ENCODE measurements around the gene NKAIN1.
A peak's percentile ranks its signal among the peaks of the same experiment; 100 is the strongest.

The NKAIN1 gene

DNA sequence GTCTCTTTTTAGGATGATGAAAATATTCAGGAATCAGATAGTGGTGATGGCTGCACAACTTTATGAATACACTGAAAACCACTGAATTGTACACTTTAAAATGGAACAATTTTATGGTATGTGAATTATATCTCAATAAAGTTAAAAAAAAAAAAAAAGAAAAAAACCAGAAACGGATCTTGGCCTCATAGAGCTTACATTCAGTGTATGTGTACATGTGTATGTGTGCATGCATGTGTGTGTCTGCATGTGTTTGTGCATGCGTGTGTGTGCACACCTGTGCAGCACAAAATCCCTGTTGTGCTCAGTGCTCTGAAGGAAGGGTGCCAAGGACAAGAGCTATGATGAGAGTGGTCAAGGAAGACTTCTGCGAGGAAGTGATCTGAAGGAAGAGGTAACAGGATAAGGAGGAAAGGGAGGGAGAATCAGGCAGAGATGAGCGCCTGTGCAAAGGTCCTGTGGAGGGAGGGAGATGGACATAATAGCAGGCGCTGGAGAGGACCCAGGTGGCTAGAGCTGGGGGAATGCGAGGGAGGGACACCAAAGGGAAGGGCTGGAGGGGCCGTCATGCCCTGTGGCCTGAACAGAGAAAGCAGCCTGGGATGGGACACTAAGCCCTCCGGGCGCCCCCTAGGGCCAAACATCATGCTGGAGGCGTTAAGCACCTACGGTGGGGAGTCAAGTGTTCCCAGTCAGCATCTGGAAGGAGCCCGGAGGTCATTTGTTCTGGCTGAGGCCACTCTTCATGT, 25.2 kb downstream of the NKAIN1 start:
- Histone ChIP-seq H3K9me2 (ENCODE audit: low read depth, low read length) (no peaks in the 10 kb centered on the region), H3K4me1 (ENCODE audit: insufficient read depth, low read length, severe bottlenecking) (no peaks in the 10 kb centered on the region), H3F3A (ENCODE audit: insufficient read depth, low read length) (no peaks in the 10 kb centered on the region), H3K36me3 (ENCODE audit: insufficient read depth, low read length) (no peaks in the 10 kb centered on the region; the same call in 1 of the 2 replicates), H3K9ac (ENCODE audit: low read length) (no peak overlapping the region), H3K9me3 (ENCODE audit: low read length) (peaks cover 8% of the 10 kb centered on the region; the same call in 1 of the 2 replicates), H3K4me2 (ENCODE audit: low read length) (no peak overlapping the region), H3K79me2 (ENCODE audit: insufficient read depth, low read length) (no peaks in the 10 kb centered on the region), H4K20me1 (ENCODE audit: insufficient read depth, low read length) (no peaks in the 10 kb centered on the region), H3K4me3 (ENCODE audit: low read depth, low read length, poor library complexity, severe bottlenecking) (no peak overlapping the region), H3K27me3 (ENCODE audit: insufficient read depth, low read length) (no peaks in the 10 kb centered on the region; the same call in 1 of the 2 replicates), H2AFZ (ENCODE audit: low read length) (no peak overlapping the region), H3K27ac (ENCODE audit: low read depth, low read length, poor library complexity, severe bottlenecking) (no peak overlapping the region)
- TF ChIP-seq CTCF (IDR thresholded peaks at IDR 0.05; ENCODE audit: low read length) (peak; percentile 37), EZH2 (IDR thresholded peaks at IDR 0.05; ENCODE audit: borderline replicate concordance, low read length) (no peak)

- H3K27ac ChIP-seq (ENCODE audit: low read depth, low read length, poor library complexity, severe bottlenecking): no peak overlapping the region
- H3K9ac ChIP-seq (ENCODE audit: low read length): no peak overlapping the region
- no peaks in the 10 kb centered on the region for H3K9me2 ChIP-seq (ENCODE audit: low read depth, low read length)
- no peaks in the 10 kb centered on the region; the same call in 1 of the 2 replicates for H3K36me3 ChIP-seq (ENCODE audit: insufficient read depth, low read length)
- no peaks in the 10 kb centered on the region; the same call in 1 of the 2 replicates for H3K27me3 ChIP-seq (ENCODE audit: insufficient read depth, low read length)
- H3K9me3 ChIP-seq (ENCODE audit: low read length): peaks cover 8% of the 10 kb centered on the region; the same call in 1 of the 2 replicates
- H3K4me2 ChIP-seq (ENCODE audit: low read length): no peak overlapping the region
- no peak for TF ChIP-seq CTCF (IDR thresholded peaks at IDR 0.05; ENCODE audit: low read length)
- no peak for TF ChIP-seq EZH2 (IDR thresholded peaks at IDR 0.05; ENCODE audit: borderline replicate concordance, low read length)
- H3K4me3 ChIP-seq (ENCODE audit: low read depth, low read length, poor library complexity, severe bottlenecking): no peak overlapping the region
- H2AFZ ChIP-seq (ENCODE audit: low read length): no peak overlapping the region
- H3K4me1 ChIP-seq (ENCODE audit: insufficient read depth, low read length, severe bottlenecking): no peaks in the 10 kb centered on the region
- no peaks in the 10 kb centered on the region for H3K79me2 ChIP-seq (ENCODE audit: insufficient read depth, low read length)
- no peaks in the 10 kb centered on the region for H4K20me1 ChIP-seq (ENCODE audit: insufficient read depth, low read length)
- no peaks in the 10 kb centered on the region for H3F3A ChIP-seq (ENCODE audit: insufficient read depth, low read length)
These were observed 31.2 kb downstream of the NKAIN1 start for GRCh38 chr1:31208361-31208945.

- peaks cover 8% of the 10 kb centered on the region; the same call in 1 of the 2 replicates for H3K9me3 ChIP-seq (ENCODE audit: low read length)
- no peaks in the 10 kb centered on the region; the same call in 1 of the 2 replicates for H3K36me3 ChIP-seq (ENCODE audit: insufficient read depth, low read length)
- H3F3A ChIP-seq (ENCODE audit: insufficient read depth, low read length): no peaks in the 10 kb centered on the region
- no peaks in the 10 kb centered on the region for H4K20me1 ChIP-seq (ENCODE audit: insufficient read depth, low read length)
- TF ChIP-seq CTCF (IDR thresholded peaks at IDR 0.05; ENCODE audit: low read length): no peak
- TF ChIP-seq EZH2 (IDR thresholded peaks at IDR 0.05; ENCODE audit: borderline replicate concordance, low read length): no peak
- H3K79me2 ChIP-seq (ENCODE audit: insufficient read depth, low read length): no peaks in the 10 kb centered on the region
- H3K9ac ChIP-seq (ENCODE audit: low read length): no peak overlapping the region
- H3K4me1 ChIP-seq (ENCODE audit: insufficient read depth, low read length, severe bottlenecking): no peaks in the 10 kb centered on the region
- no peaks in the 10 kb centered on the region for H3K9me2 ChIP-seq (ENCODE audit: low read depth, low read length)
- no peaks in the 10 kb centered on the region; the same call in 1 of the 2 replicates for H3K27me3 ChIP-seq (ENCODE audit: insufficient read depth, low read length)
- no peak overlapping the region for H3K4me3 ChIP-seq (ENCODE audit: low read depth, low read length, poor library complexity, severe bottlenecking)
- no peak overlapping the region for H3K27ac ChIP-seq (ENCODE audit: low read depth, low read length, poor library complexity, severe bottlenecking)
- H2AFZ ChIP-seq (ENCODE audit: low read length): no peak overlapping the region
- no peak overlapping the region for H3K4me2 ChIP-seq (ENCODE audit: low read length)
These were observed 32.1 kb downstream of the NKAIN1 start for GRCh38 chr1:31207569-31207968.
